Measurements from ENCODE around the gene PEPD.

GRCh38 chr19:33388725-33389420, 132.7 kb downstream of the PEPD start:
- no peak for TF ChIP-seq POLR2A (IDR thresholded peaks at IDR 0.05)
- TF ChIP-seq, protein P1, sequence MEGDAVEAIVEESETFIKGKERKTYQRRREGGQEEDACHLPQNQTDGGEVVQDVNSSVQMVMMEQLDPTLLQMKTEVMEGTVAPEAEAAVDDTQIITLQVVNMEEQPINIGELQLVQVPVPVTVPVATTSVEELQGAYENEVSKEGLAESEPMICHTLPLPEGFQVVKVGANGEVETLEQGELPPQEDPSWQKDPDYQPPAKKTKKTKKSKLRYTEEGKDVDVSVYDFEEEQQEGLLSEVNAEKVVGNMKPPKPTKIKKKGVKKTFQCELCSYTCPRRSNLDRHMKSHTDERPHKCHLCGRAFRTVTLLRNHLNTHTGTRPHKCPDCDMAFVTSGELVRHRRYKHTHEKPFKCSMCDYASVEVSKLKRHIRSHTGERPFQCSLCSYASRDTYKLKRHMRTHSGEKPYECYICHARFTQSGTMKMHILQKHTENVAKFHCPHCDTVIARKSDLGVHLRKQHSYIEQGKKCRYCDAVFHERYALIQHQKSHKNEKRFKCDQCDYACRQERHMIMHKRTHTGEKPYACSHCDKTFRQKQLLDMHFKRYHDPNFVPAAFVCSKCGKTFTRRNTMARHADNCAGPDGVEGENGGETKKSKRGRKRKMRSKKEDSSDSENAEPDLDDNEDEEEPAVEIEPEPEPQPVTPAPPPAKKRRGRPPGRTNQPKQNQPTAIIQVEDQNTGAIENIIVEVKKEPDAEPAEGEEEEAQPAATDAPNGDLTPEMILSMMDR (IDR thresholded peaks at IDR 0.05): no peak

All from Peyer's patch (tissue), 4 donors.